Thoracic aorta (tissue), 2 donors: ENCODE measurements around the gene NF2. TPM values are rescaled to one million over a fixed set of nuclear protein-coding genes. Genes with fewer than 3 reads are reported as not detected.

Experiments
- ATAC-seq: fragments of 150-250 bp; one replicate; pipeline ENCODE4 v1.8.0; 2017; ENCODE audit warnings: low read depth; ENCODE audit not compliant: insufficient number of reproducible peaks, low FRiP score
- DNase-seq: peaks from one replicate; pipeline ENCODE4 v3.0.0-alpha.2; 2020; ENCODE audit warnings: low spot score
- H3K27ac ChIP-seq, 2 donors: fragments of 200-600 bp; sonication (generic); 1 replicate in 1 of 2; 2 replicates in 1 of 2; pipeline ENCODE4 v1.5.1; 2016; ENCODE audit warnings: mild to moderate bottlenecking in 2 of 2, moderate library complexity in 2 of 2
- H3K27me3 ChIP-seq: fragments of 200-600 bp; sonication (generic); replicated peaks from 2 replicates; pipeline ENCODE4 v1.6.0; 2016; ENCODE audit warnings: mild to moderate bottlenecking; ENCODE audit not compliant: insufficient read depth
- H3K36me3 ChIP-seq: fragments of 200-600 bp; sonication (generic); one replicate; pipeline ENCODE4 v1.5.1; 2016
- H3K4me1 ChIP-seq, 2 donors: fragments of 200-600 bp; sonication (generic); 1 replicate in 1 of 2; 2 replicates in 1 of 2; pipeline versions ENCODE4 v1.5.1 to v1.6.0; 2016; ENCODE audit warnings: low read depth in 2 of 2, mild to moderate bottlenecking in 1 of 2; ENCODE audit not compliant: control insufficient read depth in 1 of 2
- H3K4me3 ChIP-seq: fragments of 200-600 bp; sonication (generic); 2 replicates; pipeline ENCODE4 v1.5.1; 2016; ENCODE audit warnings: mild to moderate bottlenecking
- H3K9me3 ChIP-seq: fragments of 200-600 bp; sonication (generic); 2 replicates; pipeline ENCODE4 v1.5.1; 2016
- total RNA-seq, 2 donors: library from RNA; depleted of rRNA; stranded (reverse); fragments of >200 nt; gene quantifications; one replicate each; pipeline versions ENCODE4 v1.1.0 to v1.2.3, GENCODE V29; 2016
- TF ChIP-seq, protein P1 (sequence below): fragments of 200-600 bp; sonication (generic); IDR thresholded peaks from one replicate; pipeline ENCODE4 v1.5.1; 2019; ENCODE audit warnings: antibody characterized with exemption

NF2 gene
- total RNA-seq, 2 donors from 2014 or later, result 37.1 to 41.2 TPM

DNA sequence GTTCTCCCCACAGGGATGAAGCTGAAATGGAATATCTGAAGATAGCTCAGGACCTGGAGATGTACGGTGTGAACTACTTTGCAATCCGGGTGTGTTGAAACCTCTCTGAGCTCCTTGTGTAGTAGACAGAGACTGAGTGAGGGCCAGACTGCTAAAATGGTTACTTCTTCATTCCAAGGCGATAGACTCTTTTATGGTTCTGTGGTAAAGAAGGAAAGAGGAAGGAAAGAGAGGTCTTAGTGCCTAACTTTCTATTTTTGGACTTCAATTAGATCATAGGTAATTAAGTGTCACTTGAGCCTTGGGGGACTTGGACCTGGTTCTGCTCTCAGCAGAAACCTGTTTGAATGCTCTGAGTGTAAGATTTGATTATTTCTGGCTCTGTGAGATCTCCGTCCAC lies 54.7 kb downstream of the NF2 start:
- Histone ChIP-seq H3K27ac (no peak overlapping the region), H3K4me1 (peaks cover 4 to 7% of the 10 kb centered on the region in 2 donors), H3K9me3 (no peaks in the 10 kb centered on the region), H3K36me3 (peaks cover 6% of the 10 kb centered on the region), H3K27me3 (no peaks in the 10 kb centered on the region), H3K4me3 (no peak overlapping the region)
- no peak for DNase-seq
- no peak for ATAC-seq
- TF ChIP-seq, protein P1, sequence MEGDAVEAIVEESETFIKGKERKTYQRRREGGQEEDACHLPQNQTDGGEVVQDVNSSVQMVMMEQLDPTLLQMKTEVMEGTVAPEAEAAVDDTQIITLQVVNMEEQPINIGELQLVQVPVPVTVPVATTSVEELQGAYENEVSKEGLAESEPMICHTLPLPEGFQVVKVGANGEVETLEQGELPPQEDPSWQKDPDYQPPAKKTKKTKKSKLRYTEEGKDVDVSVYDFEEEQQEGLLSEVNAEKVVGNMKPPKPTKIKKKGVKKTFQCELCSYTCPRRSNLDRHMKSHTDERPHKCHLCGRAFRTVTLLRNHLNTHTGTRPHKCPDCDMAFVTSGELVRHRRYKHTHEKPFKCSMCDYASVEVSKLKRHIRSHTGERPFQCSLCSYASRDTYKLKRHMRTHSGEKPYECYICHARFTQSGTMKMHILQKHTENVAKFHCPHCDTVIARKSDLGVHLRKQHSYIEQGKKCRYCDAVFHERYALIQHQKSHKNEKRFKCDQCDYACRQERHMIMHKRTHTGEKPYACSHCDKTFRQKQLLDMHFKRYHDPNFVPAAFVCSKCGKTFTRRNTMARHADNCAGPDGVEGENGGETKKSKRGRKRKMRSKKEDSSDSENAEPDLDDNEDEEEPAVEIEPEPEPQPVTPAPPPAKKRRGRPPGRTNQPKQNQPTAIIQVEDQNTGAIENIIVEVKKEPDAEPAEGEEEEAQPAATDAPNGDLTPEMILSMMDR, result no peak

- peaks cover 4 to 7% of the 10 kb centered on the region in 2 donors for H3K4me1 ChIP-seq
- ATAC-seq (no peak), DNase-seq (no peak)
- H3K4me3 ChIP-seq, result no peak overlapping the region
- H3K27ac ChIP-seq, result no peak overlapping the region
- peaks cover 6% of the 10 kb centered on the region for H3K36me3 ChIP-seq
- H3K27me3 ChIP-seq, result no peaks in the 10 kb centered on the region
- TF ChIP-seq, protein P1, result no peak
- no peaks in the 10 kb centered on the region for H3K9me3 ChIP-seq
These were observed 56.6 kb downstream of the NF2 start for GRCh38 chr22:29660021-29660420.

GRCh38 chr22:29661336-29661735 lies 57.9 kb downstream of the NF2 start:
- Histone ChIP-seq H3K4me3 (no peak overlapping the region), H3K36me3 (peaks cover under 1% of the 10 kb centered on the region), H3K27ac (peak overlapping the region in 1 of 2 donors; percentile 46)

DNA sequence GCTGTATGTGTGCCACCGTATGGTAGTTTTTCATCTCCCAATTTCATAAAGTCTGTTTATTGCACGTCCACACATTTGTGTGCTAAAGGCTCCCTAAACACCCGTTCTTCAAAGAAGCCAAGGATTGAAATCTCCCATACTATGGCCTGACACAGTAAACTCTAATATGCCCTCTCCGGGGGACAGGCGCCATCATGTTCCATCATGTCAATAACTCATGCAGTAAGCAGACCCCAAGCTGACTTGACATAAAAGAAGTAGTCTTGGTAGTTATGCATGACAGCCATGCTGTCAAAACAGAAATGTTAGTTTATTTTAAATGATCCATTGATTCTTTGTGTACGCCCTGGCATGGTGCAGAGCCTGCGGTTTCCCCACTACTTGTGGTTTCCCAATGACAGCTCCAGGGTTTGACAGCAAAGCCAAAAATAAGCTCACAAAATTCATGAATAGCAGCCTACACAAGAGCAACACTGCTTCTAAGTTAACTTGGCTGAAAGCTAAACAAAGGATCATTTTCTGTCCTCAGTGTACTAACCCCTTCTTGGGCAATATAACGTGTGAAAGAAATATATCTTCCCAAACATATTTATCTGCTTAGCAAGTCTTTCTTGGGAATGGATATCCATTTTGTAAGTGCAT lies 59.9 kb downstream of the NF2 start:
- H3K4me3 ChIP-seq, result no peak overlapping the region
- no peak for ATAC-seq
- peaks cover 4 to 7% of the 10 kb centered on the region in 2 donors for H3K4me1 ChIP-seq
- H3K9me3 ChIP-seq, result no peaks in the 10 kb centered on the region
- TF ChIP-seq, protein P1, result no peak
- H3K36me3 ChIP-seq, result peaks cover 7% of the 10 kb centered on the region
- DNase-seq, result no peak
- H3K27me3 ChIP-seq, result no peaks in the 10 kb centered on the region
- no peak overlapping the region for H3K27ac ChIP-seq

More at GRCh38 chr22:29661336-29661735, 57.9 kb downstream of the NF2 start:
- TF ChIP-seq, protein P1, result no peak
- peaks cover 4 to 7% of the 10 kb centered on the region in 2 donors for H3K4me1 ChIP-seq
- no peaks in the 10 kb centered on the region for H3K9me3 ChIP-seq
- H3K27me3 ChIP-seq, result no peaks in the 10 kb centered on the region
- DNase-seq, result no peak
- ATAC-seq, result no peak

- peaks cover 16% of the 10 kb centered on the region for H3K36me3 ChIP-seq
These were observed 62.1 kb downstream of the NF2 start for GRCh38 chr22:29665486-29665885.

More at GRCh38 chr22:29665486-29665885, 62.1 kb downstream of the NF2 start:
- H3K4me1 ChIP-seq, result peaks cover 4 to 7% of the 10 kb centered on the region in 2 donors
- DNase-seq, result no peak
- H3K9me3 ChIP-seq, result no peaks in the 10 kb centered on the region
- TF ChIP-seq, protein P1, result no peak
- H3K4me3 ChIP-seq, result no peak overlapping the region
- H3K27ac ChIP-seq, result no peak overlapping the region
- H3K27me3 ChIP-seq, result no peaks in the 10 kb centered on the region
- no peak for ATAC-seq
